ENCODE measurements around the gene GLTP. TPM values are rescaled to one million over a fixed set of nuclear protein-coding genes. Genes with fewer than 3 reads are reported as not detected.

Gene GLTP
- total and polyA plus RNA-seq, 2 of the 13 experiments (the other 11 are each of a cell fraction or from before 2014, with no cell fraction given): 10.7 to 12.9 TPM

DNA sequence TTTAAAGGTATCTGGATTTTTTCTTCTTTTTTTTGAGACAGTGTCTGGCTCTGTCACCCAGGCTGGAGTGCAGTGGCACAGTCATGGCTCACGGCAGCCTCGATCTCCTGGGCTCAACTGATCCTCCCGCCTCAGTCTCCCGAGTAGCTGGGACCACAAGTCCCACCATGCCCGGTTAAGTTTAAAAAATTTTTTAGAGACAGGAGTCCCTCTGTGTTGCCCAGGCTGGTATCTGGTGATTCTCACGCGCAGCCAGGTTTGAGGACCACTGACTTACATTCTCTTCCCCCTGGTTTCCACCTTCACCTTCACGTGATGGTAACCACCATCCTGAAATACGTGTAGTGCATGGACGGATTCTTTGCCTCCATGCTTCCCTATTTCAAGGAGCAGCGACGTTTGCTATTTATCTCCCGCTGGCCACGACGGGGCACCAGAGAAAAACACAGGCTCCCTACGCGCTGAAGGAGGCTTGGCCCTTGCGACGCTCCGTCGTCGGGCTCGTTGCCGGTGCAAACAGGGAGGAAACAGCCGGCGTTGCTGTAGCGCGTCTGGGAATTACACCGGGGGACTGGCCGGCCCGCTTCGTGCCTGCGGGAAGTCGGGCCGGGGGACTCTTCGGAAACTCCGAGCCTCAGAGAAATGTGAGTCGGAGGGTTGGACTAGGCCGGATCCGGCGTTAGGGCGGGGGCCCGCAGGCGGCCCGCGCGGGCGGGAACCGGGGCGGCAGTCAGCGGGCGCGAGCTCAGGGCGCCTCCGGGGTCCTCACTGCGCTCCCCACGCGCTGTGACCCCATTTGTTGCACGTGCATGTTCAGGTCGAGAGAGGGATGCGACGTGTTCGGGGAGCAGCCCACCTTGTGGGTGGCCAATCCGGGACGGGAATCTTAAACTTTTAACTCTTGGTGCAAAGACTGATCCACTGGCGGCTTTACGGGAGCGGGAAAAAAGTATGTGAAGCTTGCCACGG, 19.7 kb upstream of the GLTP start, which contains the start of gene TCHP (continued):
- no peak for TF ChIP-seq SP1 (IDR thresholded peaks at IDR 0.05)
- TF ChIP-seq SP1 (CRISPR knock-in tag; IDR thresholded peaks at IDR 0.05): 0 out of 2 replicates have a peak, but pooled peaks have one; percentile 22
- TF ChIP-seq ZKSCAN8 (CRISPR knock-in tag; IDR thresholded peaks at IDR 0.05; ENCODE audit: borderline replicate concordance): no peak
- TF ChIP-seq, protein P1, sequence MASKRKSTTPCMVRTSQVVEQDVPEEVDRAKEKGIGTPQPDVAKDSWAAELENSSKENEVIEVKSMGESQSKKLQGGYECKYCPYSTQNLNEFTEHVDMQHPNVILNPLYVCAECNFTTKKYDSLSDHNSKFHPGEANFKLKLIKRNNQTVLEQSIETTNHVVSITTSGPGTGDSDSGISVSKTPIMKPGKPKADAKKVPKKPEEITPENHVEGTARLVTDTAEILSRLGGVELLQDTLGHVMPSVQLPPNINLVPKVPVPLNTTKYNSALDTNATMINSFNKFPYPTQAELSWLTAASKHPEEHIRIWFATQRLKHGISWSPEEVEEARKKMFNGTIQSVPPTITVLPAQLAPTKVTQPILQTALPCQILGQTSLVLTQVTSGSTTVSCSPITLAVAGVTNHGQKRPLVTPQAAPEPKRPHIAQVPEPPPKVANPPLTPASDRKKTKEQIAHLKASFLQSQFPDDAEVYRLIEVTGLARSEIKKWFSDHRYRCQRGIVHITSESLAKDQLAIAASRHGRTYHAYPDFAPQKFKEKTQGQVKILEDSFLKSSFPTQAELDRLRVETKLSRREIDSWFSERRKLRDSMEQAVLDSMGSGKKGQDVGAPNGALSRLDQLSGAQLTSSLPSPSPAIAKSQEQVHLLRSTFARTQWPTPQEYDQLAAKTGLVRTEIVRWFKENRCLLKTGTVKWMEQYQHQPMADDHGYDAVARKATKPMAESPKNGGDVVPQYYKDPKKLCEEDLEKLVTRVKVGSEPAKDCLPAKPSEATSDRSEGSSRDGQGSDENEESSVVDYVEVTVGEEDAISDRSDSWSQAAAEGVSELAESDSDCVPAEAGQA (IDR thresholded peaks at IDR 0.05; ENCODE audit: low read depth): peak; percentile 66; the same call in 1 of the 2 replicates
- TF ChIP-seq, protein P1 (CRISPR knock-in tag; IDR thresholded peaks at IDR 0.05; ENCODE audit: borderline replicate concordance): no peak; the same call in 1 of the 2 replicates
- TF ChIP-seq NFKBIZ (CRISPR knock-in tag; IDR thresholded peaks at IDR 0.05): 0 out of 2 replicates have a peak, but pooled peaks have one; percentile 56
- TF ChIP-seq ZNF431 (CRISPR knock-in tag; IDR thresholded peaks at IDR 0.05; ENCODE audit: borderline replicate concordance, low read depth): no peak
- peak; percentile 46; the same call in 1 of the 2 replicates for TF ChIP-seq ARNTL (CRISPR knock-in tag; IDR thresholded peaks at IDR 0.05)
- no peak for TF ChIP-seq ZNF260 (CRISPR knock-in tag; IDR thresholded peaks at IDR 0.05; ENCODE audit: borderline replicate concordance, low read depth)
- TF ChIP-seq, protein P2, sequence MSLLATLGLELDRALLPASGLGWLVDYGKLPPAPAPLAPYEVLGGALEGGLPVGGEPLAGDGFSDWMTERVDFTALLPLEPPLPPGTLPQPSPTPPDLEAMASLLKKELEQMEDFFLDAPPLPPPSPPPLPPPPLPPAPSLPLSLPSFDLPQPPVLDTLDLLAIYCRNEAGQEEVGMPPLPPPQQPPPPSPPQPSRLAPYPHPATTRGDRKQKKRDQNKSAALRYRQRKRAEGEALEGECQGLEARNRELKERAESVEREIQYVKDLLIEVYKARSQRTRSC (CRISPR knock-in tag; IDR thresholded peaks at IDR 0.05; ENCODE audit: low read depth): 0 out of 2 replicates have a peak, but pooled peaks have one; percentile 34
- TF ChIP-seq ZSCAN25 (CRISPR knock-in tag; IDR thresholded peaks at IDR 0.05): no peak
- no peak; the same call in 1 of the 2 replicates for TF ChIP-seq KLF12 (CRISPR knock-in tag; IDR thresholded peaks at IDR 0.05; ENCODE audit: borderline replicate concordance)
- peak; percentile 58; the same call in 1 of the 2 replicates for TF ChIP-seq GLI4 (CRISPR knock-in tag; IDR thresholded peaks at IDR 0.05; ENCODE audit: borderline replicate concordance)
- TF ChIP-seq CHCHD3 (CRISPR knock-in tag; IDR thresholded peaks at IDR 0.05): 0 out of 2 replicates have a peak, but pooled peaks have one; percentile 88
- no peak for TF ChIP-seq ZNF160 (CRISPR knock-in tag; IDR thresholded peaks at IDR 0.05)
- TF ChIP-seq, protein P3, sequence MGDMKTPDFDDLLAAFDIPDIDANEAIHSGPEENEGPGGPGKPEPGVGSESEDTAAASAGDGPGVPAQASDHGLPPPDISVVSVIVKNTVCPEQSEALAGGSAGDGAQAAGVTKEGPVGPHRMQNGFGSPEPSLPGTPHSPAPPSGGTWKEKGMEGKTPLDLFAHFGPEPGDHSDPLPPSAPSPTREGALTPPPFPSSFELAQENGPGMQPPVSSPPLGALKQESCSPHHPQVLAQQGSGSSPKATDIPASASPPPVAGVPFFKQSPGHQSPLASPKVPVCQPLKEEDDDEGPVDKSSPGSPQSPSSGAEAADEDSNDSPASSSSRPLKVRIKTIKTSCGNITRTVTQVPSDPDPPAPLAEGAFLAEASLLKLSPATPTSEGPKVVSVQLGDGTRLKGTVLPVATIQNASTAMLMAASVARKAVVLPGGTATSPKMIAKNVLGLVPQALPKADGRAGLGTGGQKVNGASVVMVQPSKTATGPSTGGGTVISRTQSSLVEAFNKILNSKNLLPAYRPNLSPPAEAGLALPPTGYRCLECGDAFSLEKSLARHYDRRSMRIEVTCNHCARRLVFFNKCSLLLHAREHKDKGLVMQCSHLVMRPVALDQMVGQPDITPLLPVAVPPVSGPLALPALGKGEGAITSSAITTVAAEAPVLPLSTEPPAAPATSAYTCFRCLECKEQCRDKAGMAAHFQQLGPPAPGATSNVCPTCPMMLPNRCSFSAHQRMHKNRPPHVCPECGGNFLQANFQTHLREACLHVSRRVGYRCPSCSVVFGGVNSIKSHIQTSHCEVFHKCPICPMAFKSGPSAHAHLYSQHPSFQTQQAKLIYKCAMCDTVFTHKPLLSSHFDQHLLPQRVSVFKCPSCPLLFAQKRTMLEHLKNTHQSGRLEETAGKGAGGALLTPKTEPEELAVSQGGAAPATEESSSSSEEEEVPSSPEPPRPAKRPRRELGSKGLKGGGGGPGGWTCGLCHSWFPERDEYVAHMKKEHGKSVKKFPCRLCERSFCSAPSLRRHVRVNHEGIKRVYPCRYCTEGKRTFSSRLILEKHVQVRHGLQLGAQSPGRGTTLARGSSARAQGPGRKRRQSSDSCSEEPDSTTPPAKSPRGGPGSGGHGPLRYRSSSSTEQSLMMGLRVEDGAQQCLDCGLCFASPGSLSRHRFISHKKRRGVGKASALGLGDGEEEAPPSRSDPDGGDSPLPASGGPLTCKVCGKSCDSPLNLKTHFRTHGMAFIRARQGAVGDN (CRISPR knock-in tag; IDR thresholded peaks at IDR 0.05): peak; percentile 98
- TF ChIP-seq MTF2 (CRISPR knock-in tag; IDR thresholded peaks at IDR 0.05; ENCODE audit: borderline replicate concordance): no peak
- peak; percentile 90 for TF ChIP-seq ZNF777 (CRISPR knock-in tag; IDR thresholded peaks at IDR 0.05)
